Hepatocyte (in vitro differentiated cells): ENCODE measurements around the gene SIX2. TPM values are rescaled to one million over a fixed set of nuclear protein-coding genes. Genes with fewer than 3 reads are reported as not detected.

Source experiments
- DNase-seq: peaks from one replicate; pipeline ENCODE4 v3.0.0-alpha.2; 2016; ENCODE audit warnings: low spot score
- H2AFZ ChIP-seq: fragments of 200-600 bp; sonication (generic); 2 replicates; pipeline ENCODE4 v1.6.0; 2016; ENCODE audit warnings: antibody characterized with exemption, mild to moderate bottlenecking
- H3K27ac ChIP-seq: fragments of 200-600 bp; sonication (generic); 2 replicates; pipeline ENCODE4 v1.5.1; 2016; ENCODE audit warnings: mild to moderate bottlenecking
- H3K27me3 ChIP-seq: fragments of 200-600 bp; sonication (generic); 2 replicates; pipeline ENCODE4 v1.6.1; 2016
- H3K36me3 ChIP-seq: fragments of 200-600 bp; sonication (generic); replicated peaks from 2 replicates; pipeline ENCODE4 v1.5.1; 2016; ENCODE audit warnings: low read depth; ENCODE audit not compliant: insufficient read depth
- H3K4me1 ChIP-seq: fragments of 200-600 bp; sonication (generic); 2 replicates; pipeline ENCODE4 v1.5.1; 2016; ENCODE audit warnings: mild to moderate bottlenecking, moderate library complexity; ENCODE audit not compliant: insufficient read depth
- H3K4me2 ChIP-seq: fragments of 200-600 bp; sonication (generic); 2 replicates; pipeline ENCODE4 v1.6.0; 2016
- H3K4me3 ChIP-seq: fragments of 200-600 bp; sonication (generic); 2 replicates; pipeline ENCODE4 v1.5.1; 2016; ENCODE audit warnings: mild to moderate bottlenecking
- H3K79me2 ChIP-seq: fragments of 200-600 bp; sonication (generic); 2 replicates; pipeline ENCODE4 v1.6.0; 2017; ENCODE audit warnings: mild to moderate bottlenecking
- H3K9me2 ChIP-seq: fragments of 200-600 bp; sonication (generic); replicated peaks from 2 replicates; pipeline ENCODE4 v1.6.0; 2017; ENCODE audit warnings: mild to moderate bottlenecking; ENCODE audit not compliant: insufficient read depth
- H3K9me3 ChIP-seq: fragments of 200-600 bp; sonication (generic); 2 replicates; pipeline ENCODE4 v1.5.1; 2016; ENCODE audit warnings: low read depth, mild to moderate bottlenecking
- H4K20me1 ChIP-seq: fragments of 200-600 bp; sonication (generic); 2 replicates; pipeline ENCODE4 v1.6.0; 2016; ENCODE audit warnings: mild to moderate bottlenecking; ENCODE audit not compliant: insufficient read depth, poor library complexity, severe bottlenecking
- EZH2 ChIP-seq: fragments of 200-600 bp; sonication (generic); IDR thresholded peaks from 2 replicates; pipeline ENCODE4 v1.6.1; 2016; ENCODE audit warnings: antibody characterized with exemption, mild to moderate bottlenecking, borderline replicate concordance
- EZH2phosphoT487 ChIP-seq: fragments of 200-600 bp; sonication (generic); IDR thresholded peaks from one replicate; pipeline ENCODE4 v1.6.1; 2018; ENCODE audit warnings: antibody characterized with exemption, mild to moderate bottlenecking, low read depth, moderate library complexity; ENCODE audit not compliant: unreplicated experiment, severe bottlenecking
- WGBS: methylation state at CpG from one replicate; pipeline ENCODE4 v1.1.6; 2016; ENCODE audit warnings: low lambda C conversion rate; ENCODE audit errors: missing lambda C conversion rate; 5-methylcytosine and 5-hydroxymethylcytosine counted together
- polyA plus RNA-seq: library from polyadenylated mRNA; unstranded; fragments of >200 nt; fragmentation: Nextera tagmentation; extraction: Ambion mirVana; gene quantifications from 2 replicates; pipeline ENCODE4 v1.2.1, GENCODE V29; 2016
- total RNA-seq: library from RNA; depleted of rRNA; stranded (reverse); fragments of >200 nt; gene quantifications from 2 replicates; pipeline ENCODE4 v1.2.3, GENCODE V29; 2014
- TF ChIP-seq, protein P1 (sequence below): fragments of 200-600 bp; sonication (generic); IDR thresholded peaks from 2 replicates; pipeline ENCODE4 v1.5.1; 2016; ENCODE audit warnings: antibody characterized with exemption, mild to moderate bottlenecking; ENCODE audit not compliant: poor library complexity

Gene SIX2
- total and polyA plus RNA-seq, 2 experiments from 2014 or later = 0.53 to 1.3 TPM

DNA sequence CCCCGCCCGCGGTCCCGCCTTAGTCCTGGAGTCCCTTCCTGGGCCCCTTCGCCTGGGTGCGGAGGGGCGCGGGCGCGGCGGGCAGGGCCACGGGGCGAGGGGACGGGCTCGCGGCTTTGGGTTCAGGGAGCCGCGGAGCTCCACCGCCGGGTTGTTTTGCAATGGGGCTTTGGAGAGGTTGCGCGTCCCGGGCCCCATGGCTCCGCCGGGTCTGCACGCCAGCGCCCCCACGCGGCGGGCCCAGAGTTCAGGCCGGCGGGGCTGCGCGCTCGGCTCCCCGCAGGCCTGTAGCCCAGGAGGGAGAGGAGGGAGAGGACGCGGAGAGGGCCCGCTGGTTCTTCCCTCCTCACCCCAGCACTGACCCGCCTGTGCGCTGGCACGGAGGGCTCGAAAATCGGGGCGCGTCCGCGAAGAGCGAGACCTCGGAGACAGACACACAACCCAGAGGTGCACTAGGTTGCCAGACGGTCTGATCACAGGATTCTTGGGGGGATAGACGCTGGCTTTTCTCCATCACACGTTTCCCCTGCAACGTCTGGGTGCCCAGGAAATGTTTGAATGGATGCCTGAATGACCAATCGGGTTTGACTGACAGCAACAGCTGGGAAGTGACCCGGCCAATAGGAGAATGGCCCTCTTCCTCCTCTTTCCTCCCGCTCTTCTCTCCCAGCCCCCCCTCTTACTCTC is 4.9 kb upstream of the SIX2 start:
- H3K27me3 ChIP-seq = peaks cover 92% of the 10 kb centered on the region
- no peaks in the 10 kb centered on the region for H3K79me2 ChIP-seq
- H3K36me3 ChIP-seq = no peaks in the 10 kb centered on the region
- peak overlapping the region; percentile 45 for H2AFZ ChIP-seq
- H3K4me2 ChIP-seq = peak overlapping the region; percentile 91
- WGBS = 2% methylated on average over 45 of the region's 57 CpGs
- no peaks in the 10 kb centered on the region for H4K20me1 ChIP-seq
- TF ChIP-seq EZH2 (no peak), EZH2phosphoT487 (no peak)
- TF ChIP-seq, protein P1, sequence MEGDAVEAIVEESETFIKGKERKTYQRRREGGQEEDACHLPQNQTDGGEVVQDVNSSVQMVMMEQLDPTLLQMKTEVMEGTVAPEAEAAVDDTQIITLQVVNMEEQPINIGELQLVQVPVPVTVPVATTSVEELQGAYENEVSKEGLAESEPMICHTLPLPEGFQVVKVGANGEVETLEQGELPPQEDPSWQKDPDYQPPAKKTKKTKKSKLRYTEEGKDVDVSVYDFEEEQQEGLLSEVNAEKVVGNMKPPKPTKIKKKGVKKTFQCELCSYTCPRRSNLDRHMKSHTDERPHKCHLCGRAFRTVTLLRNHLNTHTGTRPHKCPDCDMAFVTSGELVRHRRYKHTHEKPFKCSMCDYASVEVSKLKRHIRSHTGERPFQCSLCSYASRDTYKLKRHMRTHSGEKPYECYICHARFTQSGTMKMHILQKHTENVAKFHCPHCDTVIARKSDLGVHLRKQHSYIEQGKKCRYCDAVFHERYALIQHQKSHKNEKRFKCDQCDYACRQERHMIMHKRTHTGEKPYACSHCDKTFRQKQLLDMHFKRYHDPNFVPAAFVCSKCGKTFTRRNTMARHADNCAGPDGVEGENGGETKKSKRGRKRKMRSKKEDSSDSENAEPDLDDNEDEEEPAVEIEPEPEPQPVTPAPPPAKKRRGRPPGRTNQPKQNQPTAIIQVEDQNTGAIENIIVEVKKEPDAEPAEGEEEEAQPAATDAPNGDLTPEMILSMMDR = peak; percentile 66
- no peak overlapping the region for H3K4me3 ChIP-seq
- H3K27ac ChIP-seq = no peak overlapping the region
- peak; percentile 71 for DNase-seq
- H3K9me3 ChIP-seq = no peaks in the 10 kb centered on the region
- H3K9me2 ChIP-seq = no peaks in the 10 kb centered on the region
- H3K4me1 ChIP-seq = peaks cover 19% of the 10 kb centered on the region

DNA sequence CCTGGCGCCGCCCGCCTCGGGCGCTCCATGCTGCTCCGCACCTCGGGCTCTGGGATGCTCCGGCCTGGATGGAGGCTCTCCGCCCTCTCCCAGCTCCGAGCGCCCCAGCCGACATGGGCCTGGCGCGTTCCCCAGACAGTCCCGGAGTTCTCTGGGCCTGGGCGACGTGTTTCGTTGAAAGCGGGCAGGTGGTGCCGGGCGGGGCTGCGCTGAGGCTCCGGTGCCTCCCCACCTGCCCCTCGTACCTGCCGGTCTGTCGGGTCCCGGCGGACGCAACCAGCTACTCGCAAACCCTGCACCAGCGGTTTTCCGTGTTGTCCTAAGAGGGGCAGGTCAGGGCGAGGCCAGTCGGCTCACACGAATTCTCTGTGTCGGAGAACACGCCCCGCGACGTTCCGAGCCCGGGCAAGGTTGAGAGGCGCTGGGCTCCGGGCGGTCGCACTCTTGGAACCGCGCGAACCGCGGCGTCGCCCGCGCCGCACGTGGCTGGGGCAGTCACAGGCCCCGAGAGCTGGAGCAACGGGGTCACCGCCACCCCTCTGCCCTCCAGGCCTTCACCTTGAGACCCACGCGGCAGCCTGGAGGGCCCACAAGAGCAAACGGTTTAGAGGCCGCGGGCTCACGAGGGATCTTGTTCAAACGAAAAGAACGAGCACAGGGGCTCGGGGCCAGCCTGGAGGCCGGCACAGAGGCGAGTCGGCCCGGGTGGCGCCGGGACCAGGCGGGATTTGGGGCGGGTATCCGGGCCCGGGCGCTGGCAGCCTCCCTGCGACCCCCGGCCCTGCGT is 4.2 kb upstream of the SIX2 start:
- TF ChIP-seq EZH2 (peak; percentile 100), EZH2phosphoT487 (peak; percentile 72)
- TF ChIP-seq, protein P1 = no peak
- peaks cover 23% of the 10 kb centered on the region for H3K4me1 ChIP-seq
- peak overlapping the region; percentile 45 for H2AFZ ChIP-seq
- no peak for DNase-seq
- no peak overlapping the region for H3K4me3 ChIP-seq
- no peaks in the 10 kb centered on the region for H3K9me3 ChIP-seq
- no peaks in the 10 kb centered on the region for H3K36me3 ChIP-seq
- no peak overlapping the region for H3K27ac ChIP-seq
- H3K79me2 ChIP-seq = no peaks in the 10 kb centered on the region
- H3K27me3 ChIP-seq = peaks cover 90% of the 10 kb centered on the region
- 6% methylated on average over 67 of the region's 83 CpGs for WGBS
- peak overlapping the region; percentile 91 for H3K4me2 ChIP-seq
- no peaks in the 10 kb centered on the region for H4K20me1 ChIP-seq
- no peaks in the 10 kb centered on the region for H3K9me2 ChIP-seq

DNA sequence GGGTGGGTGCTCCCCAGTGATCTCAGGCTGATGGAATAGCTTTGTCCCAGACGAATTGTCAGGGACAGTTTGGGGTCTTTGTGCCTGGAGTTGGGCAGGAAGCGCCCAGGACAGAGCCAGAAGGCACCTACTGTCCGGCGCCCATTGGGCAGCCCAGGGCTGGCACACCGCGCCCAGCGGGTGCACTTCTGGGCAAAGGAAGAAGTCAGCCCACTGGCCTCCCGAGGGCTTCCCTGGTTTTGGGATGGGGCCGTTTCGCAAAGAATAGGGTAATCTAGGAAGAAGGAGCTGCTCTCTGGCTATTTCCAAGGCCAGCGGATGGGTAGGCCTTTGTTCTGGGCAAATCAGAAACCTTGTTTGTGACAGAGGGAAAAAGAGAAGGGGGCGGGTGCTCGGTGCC is 3.5 kb upstream of the SIX2 start:
- H3K27me3 ChIP-seq = peaks cover 90% of the 10 kb centered on the region
- H4K20me1 ChIP-seq = no peaks in the 10 kb centered on the region
- no peaks in the 10 kb centered on the region for H3K9me2 ChIP-seq
- TF ChIP-seq EZH2phosphoT487 (no peak), EZH2 (no peak)
- TF ChIP-seq, protein P1 = no peak
- H3K36me3 ChIP-seq = no peaks in the 10 kb centered on the region
- no peak overlapping the region for H3K27ac ChIP-seq
- peak overlapping the region; percentile 91 for H3K4me2 ChIP-seq
- no peak overlapping the region for H3K4me3 ChIP-seq
- DNase-seq = no peak
- peaks cover 25% of the 10 kb centered on the region for H3K4me1 ChIP-seq
- no peaks in the 10 kb centered on the region for H3K9me3 ChIP-seq
- H2AFZ ChIP-seq = no peak overlapping the region
- WGBS = 49% methylated on average over 13 of the region's 13 CpGs
- no peaks in the 10 kb centered on the region for H3K79me2 ChIP-seq
